GM23338 (cell line): ENCODE results near the gene PARVG.

ENCODE experiments used
- CTCF ChIP-seq, 2 experiments: fragments of 200-600 bp in 1 of 2; sonication (generic) in 1 of 2; conservative IDR thresholded peaks; 2 replicates each; pipeline versions ENCODE4 v1.5.1 to v1.6.1; 2016 to 2017; ENCODE audit warnings: antibody characterized with exemption in 2 of 2, low read depth in 2 of 2, mild to moderate bottlenecking in 2 of 2, moderate library complexity in 1 of 2
- EZH2phosphoT487 ChIP-seq: fragments of 200-600 bp; sonication (generic); IDR thresholded peaks from one replicate; pipeline ENCODE4 v1.8.1; 2018; ENCODE audit warnings: antibody characterized with exemption; ENCODE audit not compliant: unreplicated experiment
- STAT1 ChIP-seq: IDR thresholded peaks from one replicate; pipeline ENCODE4 v1.6.1; 2016; ENCODE audit warnings: antibody characterized with exemption; ENCODE audit not compliant: unreplicated experiment

DNA sequence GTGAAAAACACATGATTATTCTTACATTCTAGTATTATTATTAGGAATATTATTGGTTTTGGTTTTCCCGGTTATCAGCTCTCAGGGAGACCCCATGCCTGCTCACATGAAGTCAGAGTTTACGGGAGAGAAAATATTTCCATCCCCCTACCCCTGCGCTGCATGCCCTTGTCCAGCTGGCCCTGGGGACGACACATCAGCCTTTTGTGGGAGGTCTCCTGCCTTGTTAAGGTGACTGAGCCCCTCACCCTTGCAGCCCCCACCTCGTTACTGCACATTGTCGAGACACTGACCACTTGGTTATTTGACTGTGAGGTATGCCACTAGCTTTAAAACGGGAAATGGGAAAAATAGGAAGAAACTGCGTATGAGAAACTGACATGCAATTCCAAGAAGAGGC is 63.0 kb downstream of the PARVG start:
- no peak for TF ChIP-seq CTCF (conservative IDR thresholded peaks at IDR 0.05; ENCODE audit: low read depth in 2 of 2)
- no peak for TF ChIP-seq EZH2phosphoT487
- TF ChIP-seq STAT1, result no peak
